ENCODE data around the gene TAOK3. TPM values are rescaled to one million over a fixed set of nuclear protein-coding genes. Genes with fewer than 3 reads are reported as not detected.

The TAOK3 gene
- total and polyA plus RNA-seq, 2 of the 8 experiments (the other 6 are each of a cell fraction or from before 2014, with no cell fraction given): 5.2 to 9.3 TPM

DNA sequence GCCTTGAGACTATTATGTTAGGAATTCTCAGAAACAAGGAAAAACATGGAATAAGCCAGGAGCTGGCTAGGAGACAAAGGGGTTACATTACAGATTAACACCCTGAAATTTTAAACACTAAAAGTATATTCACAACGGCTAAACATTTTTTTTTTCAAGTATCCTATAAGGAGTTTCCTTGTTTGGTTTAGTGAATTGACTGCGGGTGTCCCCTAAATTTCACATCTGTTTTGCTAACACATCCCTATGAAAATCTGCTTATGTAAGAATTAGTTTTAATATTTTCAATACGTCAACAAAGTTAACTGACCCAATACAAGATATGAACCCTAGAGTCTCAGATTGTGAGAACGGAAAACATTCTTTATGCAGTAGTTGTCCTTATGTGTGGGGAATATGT is 19.0 kb downstream of the TAOK3 start:
- no peak overlapping the region for H2BK12ac ChIP-seq (ENCODE audit: low read depth, low read length)
- DNase-seq (ENCODE audit: low read depth in 1 of 2, low spot score in 2 of 2) (no peak), FAIRE-seq (no peak)
- no peaks in the 10 kb centered on the region for H3K4me1 ChIP-seq (replicated peaks in 1 of 4; ENCODE audit: control insufficient read depth in 3 of 4, insufficient read depth in 4 of 4, low read length in 3 of 4)
- no peak overlapping the region for H3K4me2 ChIP-seq (ENCODE audit: insufficient read depth in 1 of 2, low read depth in 2 of 2, low read length in 2 of 2)
- H3K27me3 ChIP-seq (replicated peaks in 1 of 4; ENCODE audit: control insufficient read depth in 3 of 4, extremely low read depth in 1 of 4, insufficient read depth in 3 of 4, low read length in 3 of 4): no peaks in the 10 kb centered on the region
- no peaks in the 10 kb centered on the region for H3K36me3 ChIP-seq (ENCODE audit: control insufficient read depth in 2 of 4, insufficient read depth in 4 of 4, low read length in 3 of 4)
- ChIA-PET POLR2A (ENCODE audit: partially characterized antibody) (no interaction called here), CTCF (ENCODE audit: partially characterized antibody) (interaction anchor here (0.8 to 1.4 kb wide), 3 partner anchors 169 to 516 kb away, joined by 3 to 6 read pairs (median 4); no protein-coding TSS in a partner anchor)
- H3K79me2 ChIP-seq (ENCODE audit: control insufficient read depth in 1 of 2, insufficient read depth in 2 of 2, low read length in 2 of 2): no peaks in the 10 kb centered on the region
- no peak overlapping the region for H3K9ac ChIP-seq (replicated peaks in 1 of 4; ENCODE audit: extremely low read depth in 1 of 4, low read depth in 3 of 4, low read length in 3 of 4)
- H3K56ac ChIP-seq (replicated peaks; ENCODE audit: insufficient read length, low read depth, low read length): no peak overlapping the region
- no peak overlapping the region for H4K8ac ChIP-seq (ENCODE audit: extremely low read depth, insufficient read depth, low read length)
- no peak overlapping the region for H3K4ac ChIP-seq (replicated peaks; ENCODE audit: insufficient read length, low read depth, low read length)
- no peaks in the 10 kb centered on the region for H4K20me1 ChIP-seq (replicated peaks in 1 of 2; ENCODE audit: control insufficient read depth in 1 of 2, insufficient read depth in 2 of 2, low read length in 2 of 2)
- no peaks in the 10 kb centered on the region for H3K23me2 ChIP-seq (ENCODE audit: low read depth, low read length)
- H2AFZ ChIP-seq (ENCODE audit: low read length): no peak overlapping the region
- no peak overlapping the region for H3K23ac ChIP-seq (ENCODE audit: insufficient read length)
- H3K27ac ChIP-seq (ENCODE audit: low read depth, low read length): no peak overlapping the region
- no peak overlapping the region for H2BK5ac ChIP-seq (ENCODE audit: low read depth, low read length)
- no peak overlapping the region for H3K4me3 ChIP-seq (ENCODE audit: extremely low read depth in 1 of 4, insufficient read depth in 2 of 4, low read depth in 3 of 4, low read length in 4 of 4)
- WGBS, 2 experiments (ENCODE audit: extremely low coverage in 1 of 2, insufficient coverage in 1 of 2, insufficient read length in 1 of 2, insufficient replicate concordance in 2 of 2, low coverage in 1 of 2, low lambda C conversion rate in 2 of 2, missing lambda C conversion rate in 1 of 2): 85% methylated on average over 4 of the region's 4 CpGs; no CpG with 5 or more reads in 1 of the 2 experiments
- no peak overlapping the region for H2AK5ac ChIP-seq (ENCODE audit: low read depth, low read length)
- no peak overlapping the region for H2BK15ac ChIP-seq (ENCODE audit: low read length)
- no peak overlapping the region for H2BK20ac ChIP-seq (ENCODE audit: low read length)
- no peaks in the 10 kb centered on the region for H3K79me1 ChIP-seq (ENCODE audit: low read depth, low read length)
- H4K91ac ChIP-seq (replicated peaks; ENCODE audit: insufficient read length, low read length): no peak overlapping the region
- no peak overlapping the region for H2BK120ac ChIP-seq (replicated peaks; ENCODE audit: low read depth, low read length)
- no peaks in the 10 kb centered on the region for H3K9me3 ChIP-seq (ENCODE audit: insufficient read depth in 2 of 2, low read depth in 1 of 2, low read length in 1 of 2)
- no peak overlapping the region for H4K5ac ChIP-seq (ENCODE audit: insufficient read length, low read depth, low read length)
- no peak overlapping the region for H3K18ac ChIP-seq (ENCODE audit: extremely low read depth, low read length)
- H3K14ac ChIP-seq (ENCODE audit: insufficient read length): no peak overlapping the region
- no peak for TF ChIP-seq SP2 (IDR thresholded peaks at IDR 0.05; ENCODE audit: low read length)
- TF ChIP-seq HDAC2 (IDR thresholded peaks at IDR 0.05; ENCODE audit: borderline replicate concordance in 1 of 2, low read depth in 2 of 2, low read length in 2 of 2): no peak
- no peak for TF ChIP-seq RFX5 (IDR thresholded peaks at IDR 0.05; ENCODE audit: borderline replicate concordance, low read depth, low read length)
- no peak for TF ChIP-seq SUZ12 (IDR thresholded peaks at IDR 0.05; ENCODE audit: low read length)
- TF ChIP-seq ZNF274 (IDR thresholded peaks at IDR 0.05; ENCODE audit: borderline replicate concordance, extremely low read depth, low read length): no peak
- TF ChIP-seq CTBP2 (IDR thresholded peaks at IDR 0.05; ENCODE audit: borderline replicate concordance, insufficient read depth, insufficient read length, low read length): no peak
- no peak for TF ChIP-seq RBBP5 (IDR thresholded peaks at IDR 0.05; ENCODE audit: borderline replicate concordance, low read depth, low read length)
- TF ChIP-seq, protein P1, sequence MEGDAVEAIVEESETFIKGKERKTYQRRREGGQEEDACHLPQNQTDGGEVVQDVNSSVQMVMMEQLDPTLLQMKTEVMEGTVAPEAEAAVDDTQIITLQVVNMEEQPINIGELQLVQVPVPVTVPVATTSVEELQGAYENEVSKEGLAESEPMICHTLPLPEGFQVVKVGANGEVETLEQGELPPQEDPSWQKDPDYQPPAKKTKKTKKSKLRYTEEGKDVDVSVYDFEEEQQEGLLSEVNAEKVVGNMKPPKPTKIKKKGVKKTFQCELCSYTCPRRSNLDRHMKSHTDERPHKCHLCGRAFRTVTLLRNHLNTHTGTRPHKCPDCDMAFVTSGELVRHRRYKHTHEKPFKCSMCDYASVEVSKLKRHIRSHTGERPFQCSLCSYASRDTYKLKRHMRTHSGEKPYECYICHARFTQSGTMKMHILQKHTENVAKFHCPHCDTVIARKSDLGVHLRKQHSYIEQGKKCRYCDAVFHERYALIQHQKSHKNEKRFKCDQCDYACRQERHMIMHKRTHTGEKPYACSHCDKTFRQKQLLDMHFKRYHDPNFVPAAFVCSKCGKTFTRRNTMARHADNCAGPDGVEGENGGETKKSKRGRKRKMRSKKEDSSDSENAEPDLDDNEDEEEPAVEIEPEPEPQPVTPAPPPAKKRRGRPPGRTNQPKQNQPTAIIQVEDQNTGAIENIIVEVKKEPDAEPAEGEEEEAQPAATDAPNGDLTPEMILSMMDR (IDR thresholded peaks at IDR 0.05; ENCODE audit: control extremely low read depth in 1 of 3, insufficient read depth in 1 of 3, low read depth in 1 of 3, low read length in 3 of 3): no peak
- no peak for TF ChIP-seq POU5F1 (IDR thresholded peaks at IDR 0.05; ENCODE audit: low read depth, low read length)
- no peak for TF ChIP-seq NRF1 (IDR thresholded peaks at IDR 0.05; ENCODE audit: low read depth, low read length)
- no peak for TF ChIP-seq PHF8 (conservative IDR thresholded peaks at IDR 0.05; ENCODE audit: low read depth, low read length)
